IMR-90 (cell line): ENCODE data around the gene SUGCT. TPM values are rescaled to one million over a fixed set of nuclear protein-coding genes. Genes with fewer than 3 reads are reported as not detected.
A peak's percentile ranks its signal among the peaks of the same experiment; 100 is the strongest.

Experiments
- ATAC-seq: fragments of 200-7000 bp; cut with Tn5 transposase; 2 replicates; pipeline ENCODE4 v1.9.1; 2020; ENCODE audit warnings: low read depth, mild to moderate bottlenecking, moderate library complexity
- BruUV-seq: library from RNA; stranded (reverse); fragments of 400-500 nt; replicated peaks from 2 replicates; lab custom pipeline; 2021; lab: Mats Ljungman, UMichigan
- CTCF ChIA-PET: fragments of 300-600 bp; formaldehyde crosslinking; extraction: SDS; loops from one replicate; lab custom pipeline; 2021; ENCODE audit warnings: antibody characterized with exemption; lab: Yijun Ruan, JAX
- POLR2A ChIA-PET: fragments of 300-600 bp; sonication (Branson Sonifier 250); formaldehyde crosslinking; loops from one replicate; lab custom pipeline; 2022; ENCODE audit warnings: antibody characterized with exemption; ENCODE audit not compliant: unreplicated experiment; lab: Charles Lee
- DNase-seq: peaks from one replicate; pipeline ENCODE4 v3.0.0; 2013
- H2AFZ ChIP-seq: replicated peaks from 2 replicates; pipeline ENCODE3; 2013; ENCODE audit warnings: low read length, mild to moderate bottlenecking; ENCODE audit not compliant: poor library complexity
- H2AK5ac ChIP-seq: 2 replicates; pipeline ENCODE4 v1.6.1; 2013; ENCODE audit warnings: low read depth, low read length, inconsistent platforms
- H2AK9ac ChIP-seq: replicated peaks from 2 replicates; pipeline ENCODE3; 2013; ENCODE audit warnings: mild to moderate bottlenecking, low read depth, low read length, moderate library complexity; ENCODE audit not compliant: poor library complexity
- H2BK120ac ChIP-seq: 2 replicates; pipeline ENCODE4 v1.6.1; 2013; ENCODE audit warnings: low read depth, low read length, inconsistent platforms
- H2BK15ac ChIP-seq: 3 replicates; pipeline ENCODE4 v1.6.1; 2013; ENCODE audit warnings: low read depth, low read length, inconsistent platforms
- H2BK20ac ChIP-seq: 2 replicates; pipeline ENCODE4 v1.6.1; 2013; ENCODE audit warnings: low read depth, mild to moderate bottlenecking, inconsistent platforms, low read length, moderate library complexity
- H2BK5ac ChIP-seq: 2 replicates; pipeline ENCODE4 v1.6.1; 2013; ENCODE audit warnings: mild to moderate bottlenecking, low read depth, low read length, inconsistent platforms; ENCODE audit not compliant: poor library complexity, severe bottlenecking
- H3K14ac ChIP-seq: replicated peaks from 2 replicates; pipeline ENCODE4 v1.6.1; 2013; ENCODE audit warnings: low read depth, low read length, inconsistent platforms
- H3K18ac ChIP-seq: 2 replicates; pipeline ENCODE4 v1.6.1; 2013; ENCODE audit warnings: low read depth, low read length, control low read depth
- H3K23ac ChIP-seq: 2 replicates; pipeline ENCODE4 v1.6.1; 2013; ENCODE audit warnings: low read depth, low read length, inconsistent platforms
- H3K27ac ChIP-seq: 2 replicates; pipeline ENCODE4 v1.5.1; 2013; ENCODE audit warnings: mild to moderate bottlenecking, control low read depth, low read length; ENCODE audit not compliant: insufficient read depth
- H3K27me3 ChIP-seq: 2 replicates; pipeline ENCODE4 v1.6.1; 2013; ENCODE audit warnings: low read length; ENCODE audit not compliant: control insufficient read depth, insufficient read depth
- H3K36me3 ChIP-seq: 2 replicates; pipeline ENCODE4 v1.6.1; 2013; ENCODE audit warnings: low read length, mixed read lengths; ENCODE audit not compliant: control insufficient read depth, insufficient read depth
- H3K4ac ChIP-seq: 2 replicates; pipeline ENCODE4 v1.6.1; 2013; ENCODE audit warnings: low read depth, low read length, inconsistent platforms
- H3K4me1 ChIP-seq: 2 replicates; pipeline ENCODE4 v1.6.1; 2013; ENCODE audit warnings: low read length, mixed read lengths; ENCODE audit not compliant: control insufficient read depth, insufficient read depth
- H3K4me2 ChIP-seq: 2 replicates; pipeline ENCODE4 v1.6.1; 2013; ENCODE audit warnings: low read depth, mild to moderate bottlenecking, control low read depth, low read length, moderate library complexity
- H3K4me3 ChIP-seq: 2 replicates; pipeline ENCODE4 v1.5.1; 2013; ENCODE audit warnings: low read depth, mild to moderate bottlenecking, control low read depth, low read length, moderate library complexity; ENCODE audit not compliant: insufficient read depth
- H3K56ac ChIP-seq: 2 replicates; pipeline ENCODE4 v1.6.1; 2013; ENCODE audit warnings: low read length, inconsistent platforms; ENCODE audit not compliant: insufficient read depth; ENCODE audit errors: extremely low read depth
- H3K79me1 ChIP-seq, 2 experiments: 2 replicates each; pipeline ENCODE4 v1.6.1; 2013; ENCODE audit warnings: low read length in 2 of 2, inconsistent platforms in 1 of 2, low read depth in 1 of 2
- H3K9ac ChIP-seq: 2 replicates; pipeline ENCODE4 v1.6.1; 2013; ENCODE audit warnings: low read depth, low read length, control low read depth
- H3K9me1 ChIP-seq: 2 replicates; pipeline ENCODE4 v1.6.1; 2013; ENCODE audit warnings: low read length, inconsistent platforms; ENCODE audit not compliant: insufficient read depth
- H3K9me3 ChIP-seq: 2 replicates; pipeline ENCODE4 v1.6.1; 2013; ENCODE audit warnings: low read length; ENCODE audit not compliant: control insufficient read depth, insufficient read depth
- H4K20me1 ChIP-seq: 2 replicates; pipeline ENCODE4 v1.6.1; 2013; ENCODE audit warnings: low read length, inconsistent platforms; ENCODE audit not compliant: insufficient read depth
- H4K5ac ChIP-seq: 2 replicates; pipeline ENCODE4 v1.6.1; 2013; ENCODE audit warnings: mild to moderate bottlenecking, low read depth, low read length, control low read depth
- H4K8ac ChIP-seq, 2 experiments: 2 replicates each; pipeline ENCODE4 v1.6.1; 2013; ENCODE audit warnings: low read depth in 2 of 2, low read length in 2 of 2, control low read depth in 1 of 2, inconsistent platforms in 1 of 2
- H4K91ac ChIP-seq: 2 replicates; pipeline ENCODE4 v1.6.1; 2013; ENCODE audit warnings: low read depth, low read length, inconsistent platforms; ENCODE audit not compliant: insufficient read depth
- BHLHE40 ChIP-seq: fragments of 150-350 bp; IDR thresholded peaks from 2 replicates; pipeline ENCODE4 v1.6.1; 2016; ENCODE audit warnings: mild to moderate bottlenecking, low read depth, low read length
- CEBPB ChIP-seq: IDR thresholded peaks from 2 replicates; pipeline ENCODE4 v1.6.1; 2012; ENCODE audit warnings: low read depth, low read length, improper control_type of control experiment
- CHD1 ChIP-seq: IDR thresholded peaks from 2 replicates; pipeline ENCODE4 v1.6.1; 2012; ENCODE audit warnings: low read depth, low read length, improper control_type of control experiment
- ELK1 ChIP-seq: fragments of 150-350 bp; IDR thresholded peaks from 2 replicates; pipeline ENCODE4 v1.6.1; 2016; ENCODE audit warnings: low read depth, mild to moderate bottlenecking, low read length, moderate library complexity, borderline replicate concordance
- FOS ChIP-seq: fragments of 150-350 bp; IDR thresholded peaks from 2 replicates; pipeline ENCODE4 v1.6.1; 2016; ENCODE audit warnings: low read depth, low read length
- MAFK ChIP-seq: IDR thresholded peaks from 2 replicates; pipeline ENCODE4 v1.6.1; 2012; ENCODE audit warnings: low read depth, low read length, improper control_type of control experiment
- MAZ ChIP-seq: IDR thresholded peaks from 2 replicates; pipeline ENCODE4 v1.6.1; 2012; ENCODE audit warnings: low read depth, mild to moderate bottlenecking, low read length, improper control_type of control experiment, moderate library complexity, borderline replicate concordance
- MXI1 ChIP-seq: IDR thresholded peaks from 2 replicates; pipeline ENCODE4 v1.6.1; 2012; ENCODE audit warnings: low read depth, mild to moderate bottlenecking, low read length, moderate library complexity, borderline replicate concordance
- POLR2A ChIP-seq: IDR thresholded peaks from 2 replicates; pipeline ENCODE4 v1.6.1; 2012; ENCODE audit warnings: mild to moderate bottlenecking, low read depth, low read length
- RAD21 ChIP-seq: IDR thresholded peaks from 2 replicates; pipeline ENCODE4 v1.6.1; 2012; ENCODE audit warnings: low read length, improper control_type of control experiment
- RCOR1 ChIP-seq: IDR thresholded peaks from 2 replicates; pipeline ENCODE4 v1.6.1; 2012; ENCODE audit warnings: mild to moderate bottlenecking, low read length, improper control_type of control experiment; ENCODE audit not compliant: insufficient replicate concordance
- RFX5 ChIP-seq: IDR thresholded peaks from 2 replicates; pipeline ENCODE4 v1.8.0; 2012; ENCODE audit warnings: low read depth, mild to moderate bottlenecking, low read length, moderate library complexity
- SMC3 ChIP-seq: fragments of 150-350 bp; IDR thresholded peaks from 2 replicates; pipeline ENCODE4 v1.6.1; 2016; ENCODE audit warnings: low read depth, mild to moderate bottlenecking, antibody characterized with exemption, low read length, moderate library complexity
- USF2 ChIP-seq: fragments of 150-350 bp; IDR thresholded peaks from 2 replicates; pipeline ENCODE4 v1.6.1; 2017; ENCODE audit warnings: mild to moderate bottlenecking, antibody characterized with exemption, low read length, low read depth
- WGBS, 2 experiments: methylation state at CpG; one replicate each; pipeline versions ENCODE4 v1.1.5 to v1.1.7; 2013; ENCODE audit warnings: missing lambda C conversion rate in 2 of 2; ENCODE audit not compliant: insufficient read length in 1 of 2; ENCODE audit errors: extremely low coverage in 2 of 2; 5-methylcytosine and 5-hydroxymethylcytosine counted together
- dilution Hi-C: fragments of 300-500 bp; cut with HindIII; formaldehyde crosslinking; loops from one replicate; pipeline ENCODE4 v1.14.3; 2018; ENCODE audit warnings: low sequenced_read_pairs; ENCODE audit not compliant: unreplicated experiment
- in situ Hi-C: fragments of 300-500 bp; cut with MboI; formaldehyde crosslinking; loops from 3 replicates; pipeline ENCODE4 v1.14.3; 2019; ENCODE audit warnings: low sequenced_read_pairs, inconsistent platforms, mixed read lengths
- intact Hi-C: fragments of 100-400 bp; cut with micrococcal nuclease; formaldehyde crosslinking; loops from 2 replicates; pipeline ENCODE4 v1.10.0; 2022
- polyA plus RNA-seq, 3 experiments: library from polyadenylated mRNA; depleted of rRNA; stranded (reverse); fragments of >200 nt; gene quantifications; 2 replicates each; pipeline ENCODE4 v1.2.3, GENCODE V29; 2012; ENCODE audit warnings: low replicate concordance in 1 of 3
- total RNA-seq: library from RNA; depleted of rRNA; stranded (reverse); fragments of >200 nt; gene quantifications from 2 replicates; pipeline ENCODE4 v1.2.3, GENCODE V29; 2012
- TF ChIP-seq, protein P1 (sequence below): conservative IDR thresholded peaks from 2 replicates; pipeline ENCODE4 v1.5.1; 2012; ENCODE audit warnings: mild to moderate bottlenecking, low read depth, low read length, improper control_type of control experiment

The SUGCT gene
- total and polyA plus RNA-seq, 2 of the 4 experiments (the other 2 are of a cell fraction) = 5.9 to 8.3 TPM

- H3K18ac ChIP-seq = no peak overlapping the region
- CTCF ChIA-PET = no interaction called here
- intact Hi-C loops = no loop called here
- TF ChIP-seq POLR2A (no peak), SMC3 (no peak), RFX5 (no peak), MXI1 (no peak), CHD1 (no peak), MAZ (no peak), CEBPB (no peak), ELK1 (no peak), BHLHE40 (no peak), RAD21 (no peak), MAFK (no peak), FOS (no peak), USF2 (no peak), RCOR1 (no peak)
- TF ChIP-seq, protein P1, sequence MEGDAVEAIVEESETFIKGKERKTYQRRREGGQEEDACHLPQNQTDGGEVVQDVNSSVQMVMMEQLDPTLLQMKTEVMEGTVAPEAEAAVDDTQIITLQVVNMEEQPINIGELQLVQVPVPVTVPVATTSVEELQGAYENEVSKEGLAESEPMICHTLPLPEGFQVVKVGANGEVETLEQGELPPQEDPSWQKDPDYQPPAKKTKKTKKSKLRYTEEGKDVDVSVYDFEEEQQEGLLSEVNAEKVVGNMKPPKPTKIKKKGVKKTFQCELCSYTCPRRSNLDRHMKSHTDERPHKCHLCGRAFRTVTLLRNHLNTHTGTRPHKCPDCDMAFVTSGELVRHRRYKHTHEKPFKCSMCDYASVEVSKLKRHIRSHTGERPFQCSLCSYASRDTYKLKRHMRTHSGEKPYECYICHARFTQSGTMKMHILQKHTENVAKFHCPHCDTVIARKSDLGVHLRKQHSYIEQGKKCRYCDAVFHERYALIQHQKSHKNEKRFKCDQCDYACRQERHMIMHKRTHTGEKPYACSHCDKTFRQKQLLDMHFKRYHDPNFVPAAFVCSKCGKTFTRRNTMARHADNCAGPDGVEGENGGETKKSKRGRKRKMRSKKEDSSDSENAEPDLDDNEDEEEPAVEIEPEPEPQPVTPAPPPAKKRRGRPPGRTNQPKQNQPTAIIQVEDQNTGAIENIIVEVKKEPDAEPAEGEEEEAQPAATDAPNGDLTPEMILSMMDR = no peak
Observed at GRCh38 chr7:40489844-40490602, 355.2 kb downstream of the SUGCT start.

More at GRCh38 chr7:40489844-40490602, 355.2 kb downstream of the SUGCT start:
- in situ Hi-C loops (no loop called here), dilution Hi-C loops (no loop called here)
- H3K4me2 ChIP-seq = no peak overlapping the region
- no peak overlapping the region for H4K91ac ChIP-seq
- H3K4me1 ChIP-seq = no peaks in the 10 kb centered on the region
- H2BK120ac ChIP-seq = no peak overlapping the region
- ATAC-seq (no peak), DNase-seq (no peak)
- no peak overlapping the region for H3K56ac ChIP-seq
- H4K5ac ChIP-seq = no peak overlapping the region
- no peaks in the 10 kb centered on the region for H3K36me3 ChIP-seq
- no peak overlapping the region for H3K4me3 ChIP-seq
- H3K9me3 ChIP-seq = no peaks in the 10 kb centered on the region
- no peak overlapping the region; the same call in 1 of the 2 replicates for H2BK20ac ChIP-seq
- no peak overlapping the region for H3K14ac ChIP-seq
- no peaks in the 10 kb centered on the region for H3K9me1 ChIP-seq
- H3K27ac ChIP-seq = no peak overlapping the region
- no peaks in the 10 kb centered on the region for H3K27me3 ChIP-seq
- H3K9ac ChIP-seq = no peak overlapping the region
- POLR2A ChIA-PET = no interaction called here
- no peak overlapping the region for H4K8ac ChIP-seq
- no peak overlapping the region for H2AK9ac ChIP-seq
- H4K20me1 ChIP-seq = no peaks in the 10 kb centered on the region
- H2AFZ ChIP-seq = no peak overlapping the region
- no peak overlapping the region for H2BK5ac ChIP-seq
- no TSS peak for BruUV-seq
- 0 out of 2 replicates have a peak overlapping the region, but pooled peaks have one; percentile 12 for H2AK5ac ChIP-seq
- no peak overlapping the region for H3K4ac ChIP-seq
- no peak overlapping the region for H3K23ac ChIP-seq
- no peaks in the 10 kb centered on the region; a peak in 1 of 4 replicates for H3K79me1 ChIP-seq
- H2BK15ac ChIP-seq = no peak overlapping the region
- 83% methylated on average over 2 of the region's 2 CpGs; no CpG with 5 or more reads in 1 of the 2 experiments for WGBS, 2 experiments
